GM21576 (cell line): Measurements from ENCODE around the gene RADX.

Experiments
- ATAC-seq: cut with Tn5 transposase; IDR thresholded peaks from one replicate; pipeline ENCODE4 v1.9.1; 2021; ENCODE audit warnings: mild to moderate bottlenecking, moderate library complexity; ENCODE audit not compliant: unreplicated experiment

RADX gene

DNA sequence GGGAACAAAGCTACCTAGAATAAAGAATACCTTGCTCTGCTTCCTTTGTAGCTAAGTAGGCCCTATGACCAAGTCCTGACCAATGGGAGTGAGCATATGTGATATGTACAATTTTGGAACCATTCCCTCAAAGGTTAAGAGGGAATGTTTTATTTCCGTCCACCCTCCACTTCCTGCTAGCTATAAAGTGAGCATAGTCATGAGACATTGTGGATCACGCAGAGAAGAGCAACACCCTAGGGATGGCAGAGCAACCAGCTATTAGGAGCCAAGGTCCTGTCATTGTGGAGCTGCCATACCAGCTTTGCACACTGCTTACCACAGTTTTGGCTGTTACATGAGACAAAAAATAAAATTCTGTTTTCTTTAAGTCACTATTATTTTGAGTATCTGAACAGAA, 68.9 kb downstream of the RADX start:
- no peak for ATAC-seq

DNA sequence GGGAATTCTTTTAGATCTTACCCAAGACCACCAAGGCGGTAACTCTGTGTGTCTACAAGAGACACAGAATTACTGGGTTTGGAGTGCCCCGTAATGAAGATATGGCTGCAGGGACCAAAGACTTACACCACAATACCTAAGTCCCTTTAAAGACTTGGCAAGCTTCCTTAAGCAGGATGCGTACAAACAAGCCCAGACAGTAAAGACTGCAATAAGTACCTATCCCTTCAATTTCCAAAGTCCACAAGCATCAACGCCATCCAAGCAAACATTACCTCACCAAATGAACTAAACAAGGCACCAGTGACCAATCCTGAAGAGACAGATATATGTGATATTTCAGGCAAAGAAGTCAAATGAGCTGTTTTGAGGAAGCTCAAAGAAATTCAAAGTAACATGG, 72.4 kb downstream of the RADX start:
- no peak for ATAC-seq

DNA sequence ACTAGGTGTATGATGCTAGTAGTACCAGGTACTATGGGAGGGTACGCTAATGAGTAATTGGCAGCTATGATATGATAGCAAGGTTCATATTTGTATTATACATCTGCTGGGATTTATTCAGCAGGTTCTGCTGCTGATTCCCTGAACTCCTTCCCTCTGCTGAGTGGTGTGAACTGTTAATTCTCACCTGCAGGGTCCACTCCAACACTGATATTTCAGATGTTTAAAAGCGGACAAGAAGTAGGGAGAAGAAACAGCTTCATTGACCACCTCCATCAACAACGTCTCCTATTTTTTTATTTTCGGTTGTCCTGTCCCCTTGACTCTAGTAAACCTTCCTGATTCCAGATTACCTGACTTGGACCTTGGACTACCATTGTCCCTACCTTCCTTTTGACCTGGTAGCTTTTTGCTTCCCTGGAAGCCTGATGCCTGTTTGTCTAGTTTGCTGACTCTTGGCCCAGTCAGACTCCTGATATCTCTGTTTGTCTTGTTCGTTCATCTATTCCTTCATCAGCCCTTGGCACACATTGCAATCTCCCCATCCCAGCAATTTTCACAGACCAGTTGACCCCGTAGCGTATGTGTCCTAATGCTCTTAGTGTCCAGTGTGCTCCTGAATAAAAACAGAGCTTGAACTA, 80.8 kb downstream of the RADX start:
- ATAC-seq = no peak

DNA sequence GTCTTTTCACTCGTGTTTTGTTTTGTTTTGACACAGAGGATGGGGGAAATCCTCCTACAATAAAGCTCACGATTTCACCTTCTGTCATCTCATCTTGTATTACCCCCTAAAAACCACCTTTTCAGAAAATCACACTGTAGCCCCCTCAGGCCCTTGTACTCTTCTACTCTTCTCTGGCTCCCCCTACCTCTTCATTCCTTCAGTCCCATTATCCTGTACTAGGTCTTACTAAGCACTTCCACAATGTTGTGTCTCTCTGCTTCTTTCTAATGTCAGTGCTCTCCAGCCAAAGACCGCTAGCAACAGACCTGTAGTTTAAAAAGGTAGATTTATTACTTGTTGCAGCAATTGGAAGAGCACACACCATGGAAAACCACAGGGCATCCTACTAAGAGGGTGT, 84.7 kb downstream of the RADX start:
- ATAC-seq = no peak

DNA sequence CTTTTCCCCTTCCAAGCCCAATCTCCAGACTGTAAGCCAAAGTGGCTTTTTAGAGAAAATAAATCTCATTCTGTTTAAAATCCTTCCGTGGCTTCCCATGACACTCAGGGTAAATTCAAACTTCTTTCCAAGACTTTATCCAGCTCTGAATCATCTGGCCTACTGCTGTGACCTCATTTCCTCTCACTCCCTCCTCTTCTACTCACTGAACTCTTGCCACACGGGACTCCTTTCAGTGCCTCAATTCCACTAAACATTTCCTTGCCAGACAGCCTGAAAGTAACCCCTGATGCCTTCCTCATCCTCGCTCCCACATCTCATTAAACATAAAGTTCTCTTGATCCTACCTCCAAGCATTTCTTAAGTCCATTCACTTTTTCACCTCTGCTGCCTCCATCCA, 86.9 kb downstream of the RADX start:
- no peak for ATAC-seq

DNA sequence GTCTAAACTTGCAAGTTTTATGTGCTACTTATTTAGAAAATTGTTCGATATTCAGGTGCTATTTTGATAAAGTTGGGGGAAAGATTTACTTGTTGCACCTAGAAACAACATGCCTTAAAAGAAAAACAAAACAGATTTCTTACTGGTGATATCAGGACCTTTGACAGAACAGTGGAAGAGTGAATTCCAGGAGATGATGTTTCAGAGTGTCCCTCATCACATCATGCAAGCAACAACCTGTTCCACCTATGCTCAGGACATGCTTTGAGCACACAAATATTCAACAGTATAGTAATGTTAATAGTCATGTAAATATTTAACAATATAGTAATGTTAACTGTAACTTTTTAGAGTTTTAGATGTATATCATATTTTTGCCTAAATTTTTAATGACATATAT, 90.9 kb downstream of the RADX start:
- ATAC-seq = no peak

DNA sequence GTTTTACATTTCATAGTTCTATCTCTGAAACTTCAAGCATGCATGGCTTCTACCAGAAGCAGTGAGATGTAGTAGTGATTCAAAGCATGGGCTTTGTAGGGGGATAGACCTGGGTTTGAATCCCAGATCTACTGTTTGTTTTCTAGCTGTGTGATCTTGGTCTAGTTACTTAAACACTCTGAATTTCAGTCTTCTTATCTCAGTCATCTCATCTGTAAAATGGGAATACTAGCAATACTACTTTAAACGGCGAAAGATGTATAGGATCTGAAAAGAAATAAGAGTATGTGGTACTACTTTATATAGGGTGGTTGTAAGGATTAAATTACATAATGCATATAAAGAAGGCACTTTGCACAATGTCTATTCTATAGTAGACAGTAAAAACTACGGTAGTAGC, 94.7 kb downstream of the RADX start:
- no peak for ATAC-seq

DNA sequence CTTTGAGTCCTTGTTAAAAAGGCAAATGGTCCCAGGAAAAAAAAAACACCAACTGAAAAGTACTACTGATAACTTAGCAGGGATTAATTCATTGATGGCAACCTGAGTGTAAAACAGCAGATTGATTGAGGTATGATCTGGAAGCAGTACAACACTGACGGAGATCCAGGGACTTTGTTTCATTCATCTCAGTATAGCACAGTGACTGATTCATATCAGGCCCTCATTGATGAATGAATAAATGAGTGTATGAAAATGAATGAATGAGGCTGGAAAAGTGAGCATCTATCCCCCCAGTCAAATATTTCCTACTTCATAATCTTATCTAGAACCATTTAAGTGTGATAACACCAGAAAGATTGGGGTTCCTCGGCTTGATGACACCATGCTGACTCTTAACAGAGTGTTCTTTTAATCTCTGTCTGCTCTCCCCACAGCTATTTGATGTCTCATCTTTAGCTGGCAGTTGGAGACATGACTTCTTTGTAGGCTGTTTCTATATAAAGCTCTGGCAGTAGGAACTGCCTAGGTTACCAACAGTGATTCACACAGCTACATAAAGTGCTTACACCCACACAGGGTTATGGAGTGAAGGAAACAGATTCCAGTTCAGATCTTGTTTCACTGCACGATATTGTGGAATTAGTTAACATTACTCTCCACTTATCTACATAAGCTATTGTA, 96.1 kb downstream of the RADX start:
- no peak for ATAC-seq

DNA sequence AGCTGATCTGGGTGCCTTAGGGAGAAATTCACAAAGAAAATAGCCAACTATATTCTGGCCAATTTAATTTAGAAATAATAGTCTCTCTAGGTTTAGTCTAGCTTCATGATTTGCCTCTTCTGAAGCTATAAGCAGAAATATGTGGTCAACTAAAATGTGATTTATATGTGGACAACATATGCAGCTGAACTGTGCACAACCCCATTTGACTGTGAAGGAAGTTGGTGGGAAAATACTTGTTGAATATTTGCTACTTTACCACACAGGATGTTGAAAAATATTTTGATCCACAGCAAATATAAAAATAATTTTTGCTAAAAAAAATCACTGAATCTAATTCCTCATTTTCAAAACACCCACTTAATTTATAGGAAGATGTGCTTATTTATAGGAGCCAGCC, 99.0 kb downstream of the RADX start:
- no peak for ATAC-seq

DNA sequence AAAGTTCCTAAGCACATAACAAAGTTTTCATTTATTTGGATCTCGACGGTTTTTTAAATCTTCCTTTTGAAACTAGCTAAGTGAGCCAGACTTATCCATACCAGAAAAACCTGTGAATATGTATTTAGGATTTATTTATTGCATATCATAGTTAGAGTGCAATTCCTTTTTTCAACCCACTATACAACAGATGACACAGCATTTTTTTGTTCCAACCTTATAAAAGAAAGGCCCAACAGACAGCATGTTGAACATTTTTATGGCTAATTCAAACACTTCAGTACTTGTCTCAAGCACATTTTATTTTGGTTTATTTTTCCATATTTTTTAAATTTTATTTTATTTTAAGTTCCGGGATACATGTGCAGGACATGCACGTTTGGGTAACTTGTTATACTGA, 99.6 kb downstream of the RADX start:
- ATAC-seq = no peak

DNA sequence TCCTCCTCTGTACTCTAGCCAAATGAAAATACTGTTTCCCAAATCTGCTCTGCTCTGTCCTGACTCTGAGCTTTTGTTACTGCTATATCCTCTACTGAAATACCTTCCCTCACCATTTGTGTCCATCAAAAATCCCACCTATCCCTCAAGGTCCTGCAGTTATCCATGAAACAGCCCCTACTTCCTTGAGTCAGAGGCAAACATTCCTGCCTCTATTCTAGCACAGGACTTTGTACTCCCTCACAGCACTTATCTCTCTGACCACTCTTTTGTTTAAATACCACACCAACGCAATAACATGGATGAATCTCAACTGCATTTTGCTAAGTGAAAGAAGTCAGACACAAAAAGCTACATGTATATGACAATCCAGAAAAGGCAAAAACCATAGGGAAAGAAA, 104.2 kb downstream of the RADX start:
- ATAC-seq = no peak

DNA sequence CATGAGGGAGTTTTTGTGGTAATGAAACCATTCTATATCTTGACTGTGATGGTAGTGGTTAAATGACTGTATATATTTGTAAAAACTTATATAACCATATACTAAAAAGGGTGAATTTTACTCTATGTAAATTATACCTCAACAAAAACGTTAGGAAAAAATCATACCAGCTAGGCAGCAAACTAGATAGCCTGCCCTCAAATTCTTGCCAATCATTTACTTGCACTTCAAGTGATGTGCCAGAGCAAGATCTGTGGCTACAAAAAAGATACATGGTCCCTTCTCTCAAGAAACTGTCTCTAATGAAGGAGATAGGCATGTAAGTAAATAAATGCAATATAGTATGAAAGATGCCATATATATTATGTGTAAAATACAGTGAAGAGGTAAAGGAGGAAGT, 104.7 kb downstream of the RADX start:
- ATAC-seq = no peak

DNA sequence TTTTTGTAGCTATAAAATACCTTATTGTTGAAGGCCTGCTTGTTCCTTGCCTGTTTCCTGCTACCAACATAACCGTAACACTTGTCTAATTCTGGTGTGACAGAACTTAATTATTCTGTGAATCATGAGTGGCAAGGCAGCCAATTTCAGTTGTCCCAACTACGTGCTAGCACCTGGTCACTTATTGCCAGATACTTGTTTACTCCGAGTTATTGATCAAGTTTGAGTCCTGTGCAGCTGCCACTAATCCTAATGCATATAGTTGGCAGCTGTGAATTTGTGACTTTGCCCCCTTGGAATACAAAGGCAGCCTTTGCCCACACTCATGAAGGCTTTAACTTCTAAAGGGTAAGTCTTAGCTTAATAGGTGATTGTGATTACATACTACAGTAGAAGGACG, 106.9 kb downstream of the RADX start:
- ATAC-seq = no peak

DNA sequence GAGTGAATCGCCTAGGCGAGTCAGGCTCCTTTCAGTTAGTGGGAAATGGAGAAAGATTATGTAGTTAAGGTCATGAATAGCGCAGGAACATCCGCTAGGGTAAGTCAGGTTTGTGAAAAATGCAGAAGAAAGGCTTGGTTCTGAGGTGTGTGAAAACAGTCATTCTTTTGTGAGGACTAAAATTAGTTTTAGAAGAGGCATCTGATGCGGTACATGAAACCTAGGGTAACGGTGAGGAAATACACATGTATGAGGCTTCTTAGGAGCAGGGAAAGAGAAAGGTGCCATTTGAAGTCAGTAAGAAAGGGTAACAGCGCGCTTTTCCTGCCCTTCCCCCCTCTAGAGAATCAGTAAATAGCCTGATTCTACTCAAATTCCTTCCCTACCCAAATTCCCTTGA, 114.2 kb downstream of the RADX start:
- ATAC-seq = no peak

DNA sequence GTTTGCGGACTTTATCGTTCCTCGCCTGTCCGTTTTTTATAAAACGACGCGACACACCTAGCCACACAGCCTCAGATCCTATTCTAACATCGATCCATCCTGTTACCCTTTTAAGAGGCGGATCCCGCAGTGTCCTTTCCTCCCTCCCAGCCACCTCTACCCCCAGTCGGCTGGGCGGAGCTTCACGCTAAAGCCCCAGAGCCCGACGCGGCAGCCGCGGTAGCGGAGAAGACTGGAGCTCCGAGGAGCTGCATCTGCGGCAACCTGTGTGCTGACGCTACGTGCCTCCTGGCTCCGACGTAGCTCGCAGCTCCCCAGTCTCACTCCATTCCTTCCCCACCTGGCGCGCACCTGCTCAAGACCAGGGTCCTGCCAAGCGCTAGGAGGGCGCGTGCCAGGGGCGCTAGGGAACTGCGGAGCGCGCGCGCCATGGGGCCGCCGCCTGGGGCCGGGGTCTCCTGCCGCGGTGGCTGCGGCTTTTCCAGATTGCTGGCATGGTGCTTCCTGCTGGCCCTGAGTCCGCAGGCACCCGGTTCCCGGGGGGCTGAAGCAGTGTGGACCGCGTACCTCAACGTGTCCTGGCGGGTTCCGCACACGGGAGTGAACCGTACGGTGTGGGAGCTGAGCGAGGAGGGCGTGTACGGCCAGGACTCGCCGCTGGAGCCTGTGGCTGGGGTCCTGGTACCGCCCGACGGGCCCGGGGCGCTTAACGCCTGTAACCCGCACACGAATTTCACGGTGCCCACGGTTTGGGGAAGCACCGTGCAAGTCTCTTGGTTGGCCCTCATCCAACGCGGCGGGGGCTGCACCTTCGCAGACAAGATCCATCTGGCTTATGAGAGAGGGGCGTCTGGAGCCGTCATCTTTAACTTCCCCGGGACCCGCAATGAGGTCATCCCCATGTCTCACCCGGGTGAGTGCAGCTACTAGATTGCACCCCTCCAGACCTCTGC, 115.0 kb downstream of the RADX start, which contains the start of gene RNF128:
Gene RNF128, plus strand, starts transcription at position 217 of the 953 bp plus-strand sequence. Its CDS starts 213 bp downstream, at position 430.
- ATAC-seq = no peak

DNA sequence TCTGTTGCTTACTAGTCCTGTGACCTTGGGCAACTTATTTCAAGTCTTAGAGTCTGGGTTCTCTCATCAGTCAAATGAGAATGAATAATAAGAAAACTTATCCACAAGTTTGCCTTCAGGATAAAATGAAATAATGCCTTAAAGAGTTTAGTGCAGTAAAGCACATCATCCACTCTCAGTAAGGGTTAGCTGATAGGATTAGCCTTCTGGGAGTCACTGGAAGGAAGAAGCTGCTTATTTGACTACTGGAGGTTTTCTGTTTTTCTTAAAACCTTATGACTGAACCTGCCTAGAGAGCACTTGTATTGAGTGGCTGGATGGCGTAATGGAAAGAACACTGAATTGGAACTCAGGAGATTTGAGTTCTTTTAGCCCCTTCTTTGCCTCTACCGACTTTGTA, 116.6 kb downstream of the RADX start:
- ATAC-seq = no peak
